Chondrocyte (in vitro differentiated cells): Measurements from ENCODE around the gene HCFC1R1. TPM values are rescaled to one million over a fixed set of nuclear protein-coding genes. Genes with fewer than 3 reads are reported as not detected.
"Not testable (repeated sequence)": the region's sequence is repeated elsewhere in the genome, so short reads cannot be mapped to it uniquely, and the experiment has no call there.

ENCODE experiments used
- DNase-seq: peaks from one replicate; pipeline ENCODE4 v3.0.0; 2021; ENCODE audit warnings: mixed read lengths, low spot score
- H3K27ac Mint-ChIP-seq: one replicate; pipeline ENCODE4 v1.8.0; 2021; ENCODE audit warnings: mild to moderate bottlenecking, moderate library complexity, mixed read lengths; ENCODE audit not compliant: unreplicated experiment
- H3K27me3 Mint-ChIP-seq: 2 replicates; pipeline ENCODE4 v1.8.0; 2021; ENCODE audit warnings: low read depth, mixed read lengths
- H3K36me3 Mint-ChIP-seq: 2 replicates; pipeline ENCODE4 v1.8.0; 2021; ENCODE audit warnings: low read depth, mixed read lengths
- H3K4me1 Mint-ChIP-seq: 2 replicates; pipeline ENCODE4 v1.8.0; 2021; ENCODE audit warnings: low read depth, mild to moderate bottlenecking, mixed read lengths
- H3K4me3 Mint-ChIP-seq: one replicate; pipeline ENCODE4 v1.8.0; 2021; ENCODE audit warnings: mild to moderate bottlenecking, moderate library complexity, mixed read lengths; ENCODE audit not compliant: unreplicated experiment
- H3K9me3 Mint-ChIP-seq: 2 replicates; pipeline ENCODE4 v1.8.0; 2021; ENCODE audit warnings: low read depth, mixed read lengths
- total RNA-seq: library from RNA; stranded (reverse); gene quantifications from 3 replicates; pipeline ENCODE4 v1.2.1, GENCODE V29; 2021
- TF ChIP-seq, protein P1 (sequence below): fragments of 200-600 bp; sonication (generic); IDR thresholded peaks from 2 replicates; pipeline ENCODE4 v1.5.0; 2021; ENCODE audit warnings: antibody characterized with exemption, mild to moderate bottlenecking, moderate library complexity

Gene HCFC1R1
- total RNA-seq, 1 donor from 2014 or later = 79.3 TPM

DNA sequence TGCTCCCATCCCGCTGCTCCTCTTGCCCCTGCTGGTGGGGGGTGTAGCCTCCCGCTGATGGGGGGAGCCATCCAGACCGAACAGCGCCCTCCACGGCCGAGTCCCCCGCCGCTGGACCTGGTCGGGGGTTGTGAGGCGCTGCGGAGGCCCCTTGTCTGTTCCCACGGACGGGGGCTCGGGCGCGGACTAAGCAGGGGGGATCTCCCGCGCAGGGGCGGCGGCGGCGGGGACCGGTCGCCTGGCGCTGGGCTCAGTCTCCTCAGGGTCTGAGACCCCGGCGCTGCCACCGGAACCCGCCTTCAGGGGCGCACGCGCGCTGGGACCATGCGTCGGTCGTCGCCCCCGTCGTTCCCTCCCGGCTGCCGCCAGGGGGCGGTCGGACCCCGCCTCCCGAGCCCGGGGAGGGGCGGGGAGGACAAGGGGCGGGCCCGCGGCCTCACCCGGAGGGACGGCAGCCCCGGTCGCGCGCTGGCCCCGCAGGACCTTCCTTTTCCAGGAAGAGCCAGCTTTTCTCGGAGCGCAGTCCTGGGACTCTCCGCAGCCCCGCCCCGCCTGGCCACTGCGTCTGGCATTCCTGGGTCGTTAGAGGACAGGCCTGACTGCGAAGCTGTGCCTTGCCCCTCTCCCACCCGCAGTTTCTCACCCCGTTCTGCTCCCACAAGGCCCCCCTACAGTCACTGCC, 35.4 kb upstream of the HCFC1R1 start:
- Mint-ChIP-seq H3K27ac (peak overlapping the region; percentile 66), H3K27me3 (no peaks in the 10 kb centered on the region), H3K36me3 (peaks cover 3% of the 10 kb centered on the region), H3K9me3 (no peaks in the 10 kb centered on the region), H3K4me3 (peak overlapping the region; percentile 83), H3K4me1 (peaks cover 14% of the 10 kb centered on the region)
- TF ChIP-seq, protein P1, sequence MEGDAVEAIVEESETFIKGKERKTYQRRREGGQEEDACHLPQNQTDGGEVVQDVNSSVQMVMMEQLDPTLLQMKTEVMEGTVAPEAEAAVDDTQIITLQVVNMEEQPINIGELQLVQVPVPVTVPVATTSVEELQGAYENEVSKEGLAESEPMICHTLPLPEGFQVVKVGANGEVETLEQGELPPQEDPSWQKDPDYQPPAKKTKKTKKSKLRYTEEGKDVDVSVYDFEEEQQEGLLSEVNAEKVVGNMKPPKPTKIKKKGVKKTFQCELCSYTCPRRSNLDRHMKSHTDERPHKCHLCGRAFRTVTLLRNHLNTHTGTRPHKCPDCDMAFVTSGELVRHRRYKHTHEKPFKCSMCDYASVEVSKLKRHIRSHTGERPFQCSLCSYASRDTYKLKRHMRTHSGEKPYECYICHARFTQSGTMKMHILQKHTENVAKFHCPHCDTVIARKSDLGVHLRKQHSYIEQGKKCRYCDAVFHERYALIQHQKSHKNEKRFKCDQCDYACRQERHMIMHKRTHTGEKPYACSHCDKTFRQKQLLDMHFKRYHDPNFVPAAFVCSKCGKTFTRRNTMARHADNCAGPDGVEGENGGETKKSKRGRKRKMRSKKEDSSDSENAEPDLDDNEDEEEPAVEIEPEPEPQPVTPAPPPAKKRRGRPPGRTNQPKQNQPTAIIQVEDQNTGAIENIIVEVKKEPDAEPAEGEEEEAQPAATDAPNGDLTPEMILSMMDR = peak; percentile 90
- no peak for DNase-seq

DNA sequence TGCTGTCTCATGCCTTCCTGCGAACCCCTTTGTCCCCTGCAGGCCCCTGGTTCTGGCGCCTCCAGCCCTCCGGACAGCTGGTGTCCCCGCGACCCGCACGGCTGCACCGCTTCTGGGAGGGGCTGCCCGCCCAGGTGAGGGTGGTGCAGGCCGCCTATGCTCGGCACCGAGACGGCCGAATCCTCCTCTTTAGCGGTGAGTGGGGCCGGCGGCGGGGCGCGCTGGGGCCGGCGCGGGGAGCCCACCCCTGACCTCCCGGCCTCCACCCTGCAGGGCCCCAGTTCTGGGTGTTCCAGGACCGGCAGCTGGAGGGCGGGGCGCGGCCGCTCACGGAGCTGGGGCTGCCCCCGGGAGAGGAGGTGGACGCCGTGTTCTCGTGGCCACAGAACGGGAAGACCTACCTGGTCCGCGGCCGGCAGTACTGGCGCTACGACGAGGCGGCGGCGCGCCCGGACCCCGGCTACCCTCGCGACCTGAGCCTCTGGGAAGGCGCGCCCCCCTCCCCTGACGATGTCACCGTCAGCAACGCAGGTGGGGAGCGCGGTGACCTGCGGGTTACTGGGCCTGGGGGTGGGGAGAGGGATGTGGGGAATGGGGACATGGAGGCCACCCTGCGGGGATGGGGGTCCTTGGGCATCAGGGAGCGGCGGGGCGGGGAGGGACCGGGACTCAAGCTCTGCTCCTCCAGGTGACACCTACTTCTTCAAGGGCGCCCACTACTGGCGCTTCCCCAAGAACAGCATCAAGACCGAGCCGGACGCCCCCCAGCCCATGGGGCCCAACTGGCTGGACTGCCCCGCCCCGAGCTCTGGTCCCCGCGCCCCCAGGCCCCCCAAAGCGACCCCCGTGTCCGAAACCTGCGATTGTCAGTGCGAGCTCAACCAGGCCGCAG, 34.6 kb upstream of the HCFC1R1 start:
- peaks cover 9% of the 10 kb centered on the region for H3K36me3 Mint-ChIP-seq
- no peaks in the 10 kb centered on the region for H3K27me3 Mint-ChIP-seq

DNA sequence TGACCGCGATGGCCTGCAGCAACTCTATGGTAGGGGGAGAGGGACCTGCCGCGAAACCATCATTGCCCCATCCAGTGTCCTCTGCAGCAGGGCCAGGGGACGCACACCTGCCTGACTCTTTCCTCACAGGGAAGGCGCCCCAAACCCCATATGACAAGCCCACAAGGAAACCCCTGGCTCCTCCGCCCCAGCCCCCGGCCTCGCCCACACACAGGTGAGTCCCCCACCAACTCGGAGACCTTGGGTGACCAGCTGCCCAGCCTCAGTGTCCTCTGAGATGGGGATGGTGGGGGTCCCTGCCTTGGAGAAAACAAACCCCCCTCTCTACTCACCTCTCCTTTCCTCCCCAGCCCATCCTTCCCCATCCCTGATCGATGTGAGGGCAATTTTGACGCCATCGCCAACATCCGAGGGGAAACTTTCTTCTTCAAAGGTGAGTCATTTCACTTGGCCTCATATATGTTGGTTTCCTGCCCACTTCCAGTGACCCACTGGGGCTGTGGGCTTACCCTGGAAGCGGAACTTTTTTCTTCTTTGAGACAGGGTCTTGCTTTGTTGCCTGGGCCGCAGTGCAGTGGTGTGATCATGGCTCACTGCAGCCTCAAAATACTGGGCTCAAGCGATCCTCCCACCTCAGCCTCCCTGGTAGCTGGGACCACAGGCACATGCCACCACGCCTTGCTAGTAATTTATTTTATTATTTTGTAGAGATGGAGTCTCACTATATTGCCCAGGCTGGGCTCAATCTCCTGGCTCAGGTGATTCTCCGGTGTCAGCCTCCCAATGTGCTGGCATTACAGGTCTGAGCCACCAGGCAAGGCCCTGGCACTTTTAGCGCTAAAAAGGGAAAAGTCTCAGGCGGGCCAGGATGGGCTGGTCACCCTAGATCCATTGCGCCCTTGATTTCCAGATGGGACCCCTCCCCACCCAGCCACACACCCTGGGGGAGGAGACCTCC, 33.7 kb upstream of the HCFC1R1 start:
- no peak overlapping the region for H3K27ac Mint-ChIP-seq
- TF ChIP-seq, protein P1 = no peak
- H3K27me3 Mint-ChIP-seq = no peaks in the 10 kb centered on the region
- peaks cover 9% of the 10 kb centered on the region for H3K36me3 Mint-ChIP-seq
- H3K4me3 Mint-ChIP-seq = no peak overlapping the region
- no peaks in the 10 kb centered on the region for H3K9me3 Mint-ChIP-seq
- H3K4me1 Mint-ChIP-seq = peaks cover 14% of the 10 kb centered on the region
- DNase-seq = no peak

More for the DNA sequence above, 34.6 kb upstream of the HCFC1R1 start:
- Mint-ChIP-seq H3K4me1 (peaks cover 14% of the 10 kb centered on the region), H3K4me3 (peak overlapping the region; percentile 83), H3K27ac (no peak overlapping the region), H3K9me3 (no peaks in the 10 kb centered on the region)
- DNase-seq = no peak
- TF ChIP-seq, protein P1 = no peak

DNA sequence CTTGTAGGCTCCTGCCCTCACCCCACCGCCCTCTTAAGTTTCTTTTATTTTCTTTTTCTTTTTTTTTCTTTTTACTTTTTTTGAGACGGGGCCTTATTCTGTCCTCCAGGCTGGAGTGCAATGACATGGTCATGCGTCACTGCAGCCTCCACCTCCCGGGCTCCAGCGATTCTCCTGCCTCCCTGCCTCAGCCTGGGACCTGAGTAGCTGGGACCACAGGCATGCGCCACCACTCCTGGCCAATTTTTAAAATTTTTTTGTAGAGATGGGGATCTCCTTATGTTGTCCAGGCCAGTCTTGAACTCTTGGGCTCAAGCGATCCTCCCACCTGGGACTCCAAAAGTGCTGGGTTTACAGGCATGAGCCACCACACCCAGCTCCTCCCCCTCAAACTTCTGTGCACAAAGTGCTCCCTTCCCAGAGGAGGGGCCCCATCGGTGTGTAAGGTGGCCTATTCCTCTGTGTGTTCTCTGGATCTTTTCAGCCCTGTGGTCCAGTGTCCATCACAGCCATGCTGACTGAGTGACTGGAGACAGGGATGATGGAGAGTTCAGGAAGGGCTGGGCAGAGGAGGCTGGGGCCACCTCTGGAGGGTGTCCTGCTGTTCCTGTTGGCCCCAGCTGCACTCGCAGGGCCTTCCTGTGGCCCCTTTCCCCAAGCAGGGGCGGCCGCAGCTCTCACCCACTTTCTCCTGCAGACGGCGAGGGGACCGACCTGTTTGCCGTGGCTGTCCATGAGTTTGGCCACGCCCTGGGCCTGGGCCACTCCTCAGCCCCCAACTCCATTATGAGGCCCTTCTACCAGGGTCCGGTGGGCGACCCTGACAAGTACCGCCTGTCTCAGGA, 32.8 kb upstream of the HCFC1R1 start:
- no peak overlapping the region for H3K4me3 Mint-ChIP-seq
- H3K9me3 Mint-ChIP-seq = no peaks in the 10 kb centered on the region

DNA sequence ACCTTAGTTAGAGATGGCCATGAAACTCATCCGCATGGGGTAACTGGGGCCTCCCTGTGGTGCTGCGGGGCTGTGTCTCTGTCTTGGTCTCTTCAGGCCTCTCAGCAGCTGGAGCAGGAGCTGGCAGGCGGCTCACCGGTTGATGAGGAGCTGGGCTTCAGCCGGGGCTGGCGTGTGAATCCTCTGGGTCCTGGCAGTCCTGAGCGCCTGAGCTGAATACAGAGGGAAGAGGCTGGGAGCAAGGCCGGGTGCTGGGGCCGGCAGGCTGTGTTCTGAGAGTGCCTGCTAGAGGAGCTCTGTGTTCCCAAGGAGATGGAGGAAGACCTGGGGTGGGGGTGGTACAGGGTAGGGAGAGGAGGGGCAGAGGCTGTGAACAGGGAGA, 32.0 kb upstream of the HCFC1R1 start:
- H3K4me1 Mint-ChIP-seq = peaks cover 14% of the 10 kb centered on the region
- H3K27me3 Mint-ChIP-seq, H3K4me3 Mint-ChIP-seq, DNase-seq, H3K36me3 Mint-ChIP-seq, H3K27ac Mint-ChIP-seq, H3K9me3 Mint-ChIP-seq: not testable (repeated sequence)

More for the DNA sequence above, 32.8 kb upstream of the HCFC1R1 start:
- peaks cover 14% of the 10 kb centered on the region for H3K4me1 Mint-ChIP-seq
- H3K27ac Mint-ChIP-seq = no peak overlapping the region
- H3K36me3 Mint-ChIP-seq = peaks cover 9% of the 10 kb centered on the region
- H3K27me3 Mint-ChIP-seq = peaks cover 4% of the 10 kb centered on the region
- DNase-seq = no peak
- TF ChIP-seq, protein P1 = no peak
